AG09319 (cell line): Measurements from ENCODE around the gene HECTD2.

Experiments
- DNase-seq: peaks from one replicate; pipeline ENCODE4 v3.0.0-alpha.2; 2010; ENCODE audit warnings: low read depth; ENCODE audit errors: extremely low read depth
- TF ChIP-seq, protein P1 (sequence below): IDR thresholded peaks from 2 replicates; pipeline ENCODE4 v1.5.1; 2011; ENCODE audit warnings: low read depth, mild to moderate bottlenecking, inconsistent platforms, low read length, moderate library complexity

Gene HECTD2

GRCh38 chr10:91512458-91512857, 102.3 kb downstream of the HECTD2 start:
- TF ChIP-seq, protein P1, sequence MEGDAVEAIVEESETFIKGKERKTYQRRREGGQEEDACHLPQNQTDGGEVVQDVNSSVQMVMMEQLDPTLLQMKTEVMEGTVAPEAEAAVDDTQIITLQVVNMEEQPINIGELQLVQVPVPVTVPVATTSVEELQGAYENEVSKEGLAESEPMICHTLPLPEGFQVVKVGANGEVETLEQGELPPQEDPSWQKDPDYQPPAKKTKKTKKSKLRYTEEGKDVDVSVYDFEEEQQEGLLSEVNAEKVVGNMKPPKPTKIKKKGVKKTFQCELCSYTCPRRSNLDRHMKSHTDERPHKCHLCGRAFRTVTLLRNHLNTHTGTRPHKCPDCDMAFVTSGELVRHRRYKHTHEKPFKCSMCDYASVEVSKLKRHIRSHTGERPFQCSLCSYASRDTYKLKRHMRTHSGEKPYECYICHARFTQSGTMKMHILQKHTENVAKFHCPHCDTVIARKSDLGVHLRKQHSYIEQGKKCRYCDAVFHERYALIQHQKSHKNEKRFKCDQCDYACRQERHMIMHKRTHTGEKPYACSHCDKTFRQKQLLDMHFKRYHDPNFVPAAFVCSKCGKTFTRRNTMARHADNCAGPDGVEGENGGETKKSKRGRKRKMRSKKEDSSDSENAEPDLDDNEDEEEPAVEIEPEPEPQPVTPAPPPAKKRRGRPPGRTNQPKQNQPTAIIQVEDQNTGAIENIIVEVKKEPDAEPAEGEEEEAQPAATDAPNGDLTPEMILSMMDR: no peak
- no peak for DNase-seq

- DNase-seq: no peak
- TF ChIP-seq, protein P1: no peak
Measured at GRCh38 chr10:91513598-91514424, 103.7 kb downstream of the HECTD2 start.

GRCh38 chr10:91514787-91515186, 104.6 kb downstream of the HECTD2 start:
- DNase-seq: no peak
- TF ChIP-seq, protein P1: no peak

GRCh38 chr10:91517394-91517793, 107.2 kb downstream of the HECTD2 start:
- TF ChIP-seq, protein P1: no peak
- DNase-seq: no peak

DNA sequence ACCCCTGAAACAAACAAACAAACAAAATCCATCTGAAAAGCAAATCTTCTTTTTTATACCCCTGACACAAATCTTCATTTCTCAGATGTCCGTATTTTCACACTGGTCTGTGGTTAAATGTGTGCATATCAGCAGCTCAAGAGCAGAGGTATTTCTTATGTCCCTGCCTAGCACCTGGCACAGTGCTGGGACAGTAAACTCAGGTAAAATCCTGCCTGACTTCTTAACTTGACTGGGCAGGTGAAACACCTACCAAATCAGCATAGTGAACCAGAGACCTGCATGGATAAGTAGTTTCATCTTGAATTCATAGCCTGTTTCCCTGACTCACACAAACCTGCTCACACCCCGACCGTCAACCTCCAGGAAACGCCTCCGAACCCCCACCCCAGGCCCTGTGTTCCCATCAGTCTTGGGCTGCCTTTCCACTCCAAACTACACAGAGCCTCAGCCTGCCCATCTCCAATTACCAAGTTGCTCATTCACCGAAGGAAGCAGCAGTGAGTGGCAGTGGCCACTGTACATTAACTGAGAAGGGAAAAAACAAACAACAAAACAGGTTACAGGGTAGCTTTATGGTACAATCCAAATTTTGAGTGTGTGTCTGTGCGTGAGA, 109.9 kb downstream of the HECTD2 start:
- DNase-seq: no peak

DNA sequence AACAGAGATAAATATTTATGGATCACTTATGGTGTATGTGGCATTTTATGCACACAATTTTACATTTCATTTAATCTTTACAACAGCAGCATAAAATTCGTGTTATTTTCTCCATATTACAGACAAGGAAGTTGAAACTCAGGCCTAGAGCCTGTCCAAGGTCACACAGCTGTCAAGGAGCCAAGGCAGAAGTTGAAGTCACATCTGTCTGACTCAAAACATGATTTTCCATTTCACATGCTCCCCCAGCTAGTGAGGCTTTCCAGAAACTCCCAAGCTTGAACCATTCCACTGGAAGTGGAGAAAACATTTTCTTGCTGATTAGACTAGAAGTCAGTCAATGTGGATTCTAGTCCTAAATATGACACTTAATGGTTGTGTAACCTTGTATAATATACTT, 110.5 kb downstream of the HECTD2 start:
- TF ChIP-seq, protein P1: no peak
- DNase-seq: no peak

More for the DNA sequence above, 109.9 kb downstream of the HECTD2 start:
- TF ChIP-seq, protein P1: no peak

DNA sequence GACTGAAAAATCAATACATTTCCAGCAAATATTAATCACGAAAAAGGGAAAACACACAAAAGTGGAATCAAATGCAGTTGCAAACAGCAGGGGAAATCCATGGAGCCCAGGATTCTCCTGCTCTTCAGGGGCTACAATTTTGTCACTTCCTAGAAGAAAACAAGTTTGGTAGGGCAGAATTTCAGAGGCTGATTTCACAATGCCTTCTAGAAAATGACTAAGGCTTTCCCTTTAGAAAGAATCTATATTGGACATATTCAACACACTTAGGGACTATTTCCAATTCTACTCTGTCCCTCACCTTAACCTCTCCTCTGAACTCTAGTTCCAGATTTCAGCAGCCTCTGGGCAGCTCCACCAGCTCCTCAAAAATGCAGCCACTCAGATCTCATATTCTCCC, 111.3 kb downstream of the HECTD2 start:
- TF ChIP-seq, protein P1: no peak
- no peak for DNase-seq
